RPMI8226 (cell line): ENCODE data around the gene CMKLR1.

Experiments used
- DNase-seq: peaks from one replicate; pipeline ENCODE4 v3.0.0-alpha.2; 2015

CMKLR1 gene

DNA sequence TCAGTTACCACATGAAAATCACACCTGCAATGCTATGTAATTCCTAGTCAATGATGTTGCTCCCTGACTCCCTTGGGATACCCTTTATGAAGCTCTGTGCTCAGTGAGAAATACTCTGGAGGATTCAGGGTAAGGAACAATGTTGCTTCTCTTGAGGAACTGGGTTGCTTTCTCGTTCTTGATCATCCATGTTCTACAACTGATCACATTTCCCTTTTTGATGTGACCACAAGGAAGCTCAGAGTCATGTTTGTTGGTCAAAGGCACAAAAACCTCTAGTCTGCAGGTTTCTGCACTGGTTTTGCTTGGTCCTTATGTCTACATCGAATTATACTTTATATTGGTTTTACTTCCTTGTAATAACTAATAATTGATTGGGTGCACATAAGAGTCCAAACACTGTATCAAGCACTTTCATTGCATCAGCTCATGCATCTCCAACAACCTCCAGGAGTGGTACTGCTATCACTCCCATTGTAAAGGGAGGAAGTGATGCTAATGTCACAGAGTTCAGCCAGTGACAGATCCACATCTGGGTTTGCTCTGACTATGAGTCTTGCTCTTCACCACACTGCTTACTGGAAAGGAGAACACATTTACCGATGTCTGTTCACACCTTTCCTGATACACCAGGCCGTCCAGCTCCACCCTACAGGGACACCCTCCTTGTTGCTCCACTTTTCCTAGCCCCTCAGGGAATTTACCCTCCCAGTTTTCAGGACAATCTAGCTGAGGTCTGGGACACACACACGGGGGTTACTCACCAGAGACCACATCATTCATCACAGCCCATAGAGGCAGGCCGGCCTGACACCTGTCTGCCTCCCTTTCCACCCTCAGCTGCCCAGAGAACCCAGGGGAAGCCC is 41.0 kb downstream of the CMKLR1 start:
- no peak for DNase-seq

DNA sequence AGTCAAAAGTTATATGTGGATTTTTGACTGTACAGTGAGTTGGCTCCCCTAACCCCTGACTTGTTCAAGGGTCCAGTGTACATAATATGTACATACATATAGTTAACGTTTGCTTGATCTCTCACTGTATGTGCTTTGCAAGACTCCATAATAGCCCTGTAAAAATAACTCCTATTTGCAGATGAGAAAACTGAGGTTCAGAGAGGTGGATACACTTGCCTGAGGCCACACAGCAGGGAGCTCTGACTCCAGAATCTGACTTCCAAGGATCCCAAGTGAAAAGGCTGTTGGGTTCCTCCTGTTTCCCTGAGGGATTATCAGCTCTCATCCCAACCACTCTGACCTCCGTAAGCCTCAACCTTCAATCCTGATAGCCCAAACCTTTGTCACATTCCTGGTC is 41.7 kb downstream of the CMKLR1 start:
- no peak for DNase-seq

DNA sequence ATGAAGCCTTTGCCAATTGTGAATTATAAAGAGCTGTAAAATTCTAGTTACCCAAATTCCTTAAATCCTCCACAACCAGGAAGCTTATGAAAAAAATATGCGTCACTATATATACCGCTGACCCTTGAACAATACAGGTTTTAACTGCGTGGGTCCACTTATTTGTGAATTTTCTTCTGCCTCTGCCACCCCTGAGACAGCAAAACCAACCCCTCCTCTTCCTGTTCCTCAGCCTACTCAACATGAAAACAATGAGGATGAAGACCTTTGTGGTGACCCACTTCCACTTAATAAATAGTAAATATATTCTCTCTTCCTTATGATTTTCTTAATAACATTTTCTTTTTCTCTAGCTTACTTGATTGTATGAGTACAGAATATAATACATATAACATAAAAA is 42.2 kb downstream of the CMKLR1 start:
- DNase-seq = no peak

DNA sequence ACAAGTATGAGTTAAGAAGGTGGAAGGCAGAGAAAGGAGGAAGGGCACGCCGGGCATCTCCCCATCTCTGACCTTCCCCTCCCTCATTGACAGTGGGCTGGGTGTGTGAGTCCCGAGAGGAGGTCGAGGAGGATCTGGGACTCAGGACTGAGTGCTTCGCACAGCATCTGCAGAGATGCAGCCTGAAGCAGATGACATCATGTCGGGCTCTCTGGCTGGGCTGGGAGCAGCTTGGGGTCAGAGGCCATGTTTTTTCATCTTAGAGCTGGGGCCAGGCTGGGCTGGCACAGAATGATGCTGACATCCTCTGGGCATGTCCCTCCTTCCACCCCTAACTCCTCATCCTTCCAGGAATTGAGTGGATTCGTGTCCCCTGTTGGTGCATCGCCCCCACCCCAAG is 43.5 kb downstream of the CMKLR1 start:
- DNase-seq = no peak

DNA sequence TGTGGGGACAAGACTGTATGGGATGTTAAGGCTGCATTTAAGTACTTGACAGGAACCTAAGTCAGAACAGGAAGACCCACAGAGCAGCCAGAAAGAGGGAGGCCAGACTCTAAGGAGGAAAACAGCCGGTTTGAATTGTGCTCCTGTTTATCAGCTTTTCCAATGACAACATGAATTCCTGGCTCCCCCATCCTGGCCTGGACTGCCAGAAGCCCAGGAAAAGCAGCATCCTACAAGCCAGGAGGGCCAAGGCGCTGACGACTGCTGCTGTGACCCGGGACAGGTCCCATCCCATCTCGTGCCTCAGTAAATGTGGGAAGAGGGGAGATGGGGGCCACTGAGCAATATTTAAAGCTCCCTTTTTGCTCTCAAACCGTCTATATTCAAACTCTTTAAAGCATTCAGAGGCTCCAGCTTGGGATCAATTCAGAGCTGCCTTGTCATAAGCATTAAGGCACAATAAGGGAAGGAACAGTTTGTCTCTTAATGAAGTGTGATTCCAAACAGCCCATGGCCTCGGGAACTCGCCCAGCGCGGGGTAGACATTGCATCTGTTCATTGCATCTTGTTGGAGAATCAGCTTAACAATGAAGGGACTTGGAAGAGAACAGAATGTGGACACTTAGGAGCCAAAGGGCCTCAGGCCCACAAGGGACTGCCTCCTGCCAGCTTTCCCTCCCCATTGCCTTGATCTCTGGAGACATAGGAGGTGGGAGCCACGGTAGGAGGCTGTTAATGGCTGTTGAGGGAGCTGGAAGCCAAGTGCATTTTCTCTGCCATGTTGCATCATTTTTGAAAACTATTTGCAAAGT is 49.6 kb downstream of the CMKLR1 start:
- no peak for DNase-seq

DNA sequence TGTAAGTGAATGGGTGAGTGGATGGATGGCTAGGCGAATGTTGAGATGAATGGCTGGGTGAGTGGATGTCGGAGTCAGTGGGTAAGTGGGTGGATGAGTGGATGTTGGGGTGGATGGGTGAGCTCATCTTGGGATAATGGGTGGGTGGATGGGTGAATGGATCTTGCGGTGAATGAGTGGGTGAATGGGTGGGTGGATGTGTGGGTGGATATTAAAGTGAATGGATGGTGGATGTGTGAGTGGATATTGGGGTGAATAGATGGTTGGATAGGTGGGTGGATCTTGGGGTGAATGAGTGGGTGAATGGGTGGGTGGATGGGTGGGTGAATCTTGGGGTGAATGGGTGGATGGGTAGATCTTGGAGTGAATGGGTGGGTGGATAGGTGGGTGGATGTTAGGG is 51.9 kb downstream of the CMKLR1 start:
- no peak for DNase-seq

DNA sequence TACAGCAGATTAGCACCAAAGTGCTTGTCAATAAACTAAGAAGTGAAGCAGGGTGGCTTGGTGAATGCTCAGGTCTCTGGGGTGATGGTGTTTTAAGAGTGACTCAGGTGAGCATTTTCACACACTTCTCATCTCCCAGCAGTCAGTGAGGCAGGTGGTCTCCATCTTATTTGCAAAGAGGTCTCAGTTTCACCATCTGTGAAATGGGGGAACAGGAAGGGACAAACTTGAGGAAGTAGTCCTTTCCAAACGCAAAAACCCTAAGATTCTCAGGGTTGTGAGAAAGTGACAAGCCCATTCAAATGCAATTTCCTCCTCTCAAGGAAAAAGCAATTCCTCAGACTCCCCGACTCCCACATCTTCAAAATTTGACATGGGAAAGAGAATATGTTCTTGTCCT is 54.1 kb downstream of the CMKLR1 start:
- DNase-seq = no peak

DNA sequence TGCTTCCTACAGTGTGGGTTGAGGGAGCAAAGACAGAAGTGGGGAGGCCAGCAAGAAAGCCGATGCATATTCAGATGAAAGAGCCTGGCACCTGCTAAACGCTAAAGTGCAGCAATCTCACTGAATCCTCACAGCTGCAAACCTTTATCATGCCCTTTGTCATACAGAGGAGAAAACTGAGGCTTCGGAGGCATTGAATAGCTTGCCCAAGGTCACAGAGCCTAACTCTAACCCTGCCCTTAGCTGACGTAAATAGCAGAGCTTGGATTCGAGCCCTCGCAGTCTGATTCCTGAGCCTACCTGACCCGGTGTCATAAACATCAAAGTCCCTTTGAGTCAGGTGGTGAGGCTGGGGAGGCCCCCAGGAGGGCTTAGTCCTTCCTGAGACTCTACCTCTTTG is 54.9 kb downstream of the CMKLR1 start:
- DNase-seq = no peak

DNA sequence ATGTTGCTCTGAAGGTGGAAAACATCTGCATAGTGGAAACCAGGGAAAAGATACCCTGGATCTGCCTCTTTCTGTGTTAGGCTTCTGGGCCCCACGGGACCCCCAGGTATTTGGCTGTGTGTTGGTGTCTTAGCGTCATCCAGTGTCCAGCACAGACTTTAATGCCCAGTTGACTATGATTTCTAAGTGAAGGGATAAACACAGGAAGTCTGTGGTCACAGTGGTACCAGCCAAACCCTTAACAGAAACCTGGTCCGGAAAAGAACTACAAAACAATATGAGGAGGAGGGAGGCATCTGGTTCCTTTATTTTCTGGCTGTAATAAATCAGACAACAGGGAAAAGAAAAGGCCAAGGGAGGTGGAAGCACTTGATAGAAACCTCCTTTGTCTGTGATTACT is 56.4 kb downstream of the CMKLR1 start:
- DNase-seq = no peak

DNA sequence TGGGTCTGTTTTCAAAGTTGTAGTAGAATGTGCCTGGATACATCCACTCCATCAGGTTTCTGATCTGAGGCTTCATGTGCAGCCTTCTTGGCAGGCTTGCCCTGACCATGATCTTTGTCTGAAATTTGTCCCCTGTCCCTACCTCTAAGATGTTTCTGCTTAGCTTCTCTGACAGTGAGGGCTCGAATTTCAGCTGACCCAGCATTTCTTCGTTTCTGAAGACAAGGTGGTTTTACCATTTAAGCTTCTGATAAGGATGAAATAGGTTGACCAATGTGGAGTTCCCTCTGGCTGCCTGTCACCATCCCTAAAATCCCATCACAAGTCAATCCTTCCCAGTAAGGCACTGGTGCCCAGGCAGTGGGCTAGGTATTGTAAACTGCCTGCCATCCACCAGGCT is 57.0 kb downstream of the CMKLR1 start:
- DNase-seq = no peak

DNA sequence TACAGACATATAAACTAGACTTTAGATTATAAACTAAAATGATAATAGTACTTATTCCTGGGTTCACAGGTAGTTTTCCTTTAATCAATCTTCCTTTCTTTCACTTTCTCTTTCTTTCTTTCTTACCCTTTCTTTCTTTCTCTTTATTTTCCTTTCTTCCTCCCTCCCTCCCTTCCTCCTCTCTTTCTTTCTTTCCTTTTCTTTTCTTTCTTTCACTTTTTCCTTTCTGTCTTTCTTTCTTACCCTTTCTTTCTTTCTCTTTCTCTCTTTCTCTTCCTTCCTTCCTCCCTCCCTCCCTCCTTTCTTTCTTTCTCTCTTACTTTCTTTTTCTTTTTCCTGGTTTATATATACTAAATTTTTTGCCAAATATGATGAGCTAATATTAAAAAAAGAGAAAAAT is 61.5 kb downstream of the CMKLR1 start:
- DNase-seq = no peak

DNA sequence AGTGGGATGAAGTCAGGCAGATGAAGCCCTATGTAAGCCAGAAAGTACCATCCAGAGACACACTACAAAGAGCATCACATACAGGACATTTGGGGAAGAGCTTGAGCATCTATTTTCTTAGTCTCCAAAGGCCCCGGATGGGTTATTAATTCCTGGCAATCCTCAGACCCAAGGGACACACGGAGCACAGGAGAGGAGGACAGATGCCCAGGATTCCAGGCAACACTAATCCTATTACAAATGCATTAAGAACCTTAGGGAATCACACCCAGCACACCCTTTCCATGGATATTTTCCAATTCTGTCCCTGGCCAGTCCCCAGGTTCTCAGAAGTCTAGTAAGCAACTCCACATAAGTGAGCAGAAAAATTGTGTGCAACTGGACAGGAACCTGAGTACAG is 65.9 kb downstream of the CMKLR1 start:
- no peak for DNase-seq

DNA sequence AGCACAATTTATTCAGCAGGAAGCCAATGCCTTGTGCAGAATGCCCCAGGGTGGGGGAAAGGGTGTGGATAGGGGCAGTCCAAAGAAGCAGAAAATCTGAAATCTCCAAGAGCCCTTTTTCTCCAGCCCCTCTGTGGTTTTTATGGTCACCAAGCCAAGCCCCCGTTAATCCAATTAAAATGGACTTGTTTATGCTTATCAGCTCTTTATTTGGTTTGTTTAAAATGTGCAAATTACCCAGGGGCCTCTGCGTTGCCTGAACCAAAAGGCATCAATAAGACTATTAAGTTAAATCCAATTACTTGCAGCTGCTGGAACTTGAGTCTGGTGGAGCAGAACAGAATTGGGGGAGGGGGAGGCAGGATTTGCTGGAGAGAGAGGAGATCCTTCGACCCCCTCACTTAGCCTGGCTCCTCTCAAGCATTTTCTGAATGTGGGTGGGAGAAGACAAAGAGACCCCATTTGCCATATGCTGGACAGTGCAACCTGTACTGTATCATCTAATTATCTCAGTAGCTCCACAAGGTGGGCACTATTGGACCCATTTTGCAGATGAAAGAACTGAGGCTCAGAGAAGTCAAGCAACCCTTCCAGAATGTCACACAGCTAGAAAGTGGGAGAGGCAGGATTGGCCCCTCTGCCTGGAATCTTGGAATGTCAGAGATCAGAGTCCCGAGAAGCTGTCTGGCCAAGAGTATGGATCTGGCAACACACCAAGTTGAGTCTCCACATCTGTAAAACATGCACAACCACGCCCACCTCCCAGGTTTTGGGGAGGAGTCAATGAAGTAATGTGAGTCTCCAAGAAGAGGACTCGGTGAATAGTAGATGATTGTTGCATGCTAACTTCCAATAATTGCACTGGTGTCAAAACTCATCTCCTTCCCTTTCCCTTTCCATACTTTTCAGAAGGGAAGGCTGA is 66.9 kb downstream of the CMKLR1 start:
- no peak for DNase-seq

DNA sequence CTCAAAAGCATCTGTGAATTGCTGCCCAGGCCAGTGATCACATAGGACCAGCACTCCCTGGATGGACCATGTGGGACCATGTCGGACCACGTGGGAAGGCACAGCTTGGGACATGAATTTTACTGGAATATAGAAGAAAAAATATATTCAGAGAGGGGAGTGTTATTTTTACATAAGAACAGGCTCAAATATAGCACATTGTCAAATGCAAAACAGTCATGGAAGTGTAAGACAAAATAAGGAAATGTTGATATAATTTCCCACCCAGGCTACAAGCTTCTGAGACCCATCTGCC is 68.3 kb downstream of the CMKLR1 start:
- DNase-seq = no peak

DNA sequence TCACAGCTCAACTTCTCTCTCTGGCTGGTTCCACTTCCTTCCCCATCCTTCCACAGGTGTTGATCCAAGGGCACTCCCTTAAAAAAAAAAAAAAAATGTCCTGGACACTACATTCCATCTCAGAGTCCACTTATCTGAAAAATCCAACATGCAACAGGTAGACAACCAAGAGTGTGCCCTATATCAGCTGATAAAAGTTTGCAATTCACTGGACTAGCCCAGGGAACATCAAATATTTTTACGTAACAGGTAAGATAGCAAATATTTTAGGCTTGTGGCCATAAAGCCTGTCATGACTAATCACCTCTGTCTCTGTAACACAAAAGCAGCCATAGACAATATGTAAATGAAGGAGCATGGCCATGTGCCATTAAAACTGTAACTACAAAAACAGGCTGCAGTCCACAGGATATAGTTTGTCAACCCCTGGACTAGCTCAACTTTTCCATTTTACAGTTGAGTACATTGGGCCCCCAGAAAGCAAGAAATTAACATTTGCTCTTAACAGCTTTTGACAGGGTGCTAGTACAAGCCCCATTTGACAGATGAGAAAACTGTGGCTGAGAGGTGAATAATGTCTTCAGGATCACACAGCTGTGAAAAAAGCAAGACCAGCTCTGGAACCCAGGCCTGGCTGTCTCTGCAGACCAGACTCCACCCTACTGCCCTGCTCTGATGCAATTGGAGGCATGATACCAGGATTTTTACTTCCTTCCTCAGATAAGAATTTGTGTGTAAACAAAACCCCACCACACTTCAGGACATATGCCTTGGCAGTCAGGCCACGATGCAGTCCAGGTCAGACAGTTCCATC is 68.9 kb downstream of the CMKLR1 start:
- DNase-seq = no peak

DNA sequence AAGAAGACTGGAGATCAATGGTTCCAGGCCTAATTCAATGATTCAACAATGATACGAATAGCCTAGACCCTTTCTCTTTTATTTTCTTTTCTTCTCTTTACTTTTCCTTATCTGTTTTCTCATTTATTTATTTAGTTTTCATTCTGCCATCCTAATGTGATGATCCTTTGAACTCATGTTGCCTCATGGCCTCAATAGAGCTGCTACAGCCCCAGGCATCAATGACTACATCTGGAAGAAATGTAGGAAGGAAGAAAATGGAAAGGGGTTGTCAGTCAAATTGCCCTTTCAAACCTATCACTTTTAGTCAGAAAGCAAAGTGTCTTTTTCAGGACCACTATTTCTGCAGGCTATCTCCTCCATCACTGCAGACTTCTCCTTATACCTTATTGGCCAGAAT is 69.9 kb downstream of the CMKLR1 start:
- no peak for DNase-seq

DNA sequence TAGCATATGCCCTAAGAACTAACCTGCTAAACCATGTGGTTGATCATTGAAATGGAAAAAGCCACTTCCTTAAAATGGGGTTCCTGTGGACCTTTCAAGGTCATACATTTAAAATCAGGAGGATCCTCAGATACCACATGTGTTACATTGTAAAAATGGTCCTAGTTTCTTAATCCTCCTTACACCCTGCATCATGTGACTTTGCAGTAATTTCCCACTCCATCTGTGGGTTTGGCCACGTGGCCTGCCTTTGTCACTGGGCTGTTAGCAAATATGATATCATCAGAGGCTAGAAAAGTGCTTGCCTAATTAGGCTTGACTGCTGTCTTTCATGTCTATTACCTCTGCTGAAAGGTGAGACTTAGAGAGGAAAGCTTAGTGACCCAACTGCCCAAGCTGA is 70.7 kb downstream of the CMKLR1 start:
- no peak for DNase-seq

DNA sequence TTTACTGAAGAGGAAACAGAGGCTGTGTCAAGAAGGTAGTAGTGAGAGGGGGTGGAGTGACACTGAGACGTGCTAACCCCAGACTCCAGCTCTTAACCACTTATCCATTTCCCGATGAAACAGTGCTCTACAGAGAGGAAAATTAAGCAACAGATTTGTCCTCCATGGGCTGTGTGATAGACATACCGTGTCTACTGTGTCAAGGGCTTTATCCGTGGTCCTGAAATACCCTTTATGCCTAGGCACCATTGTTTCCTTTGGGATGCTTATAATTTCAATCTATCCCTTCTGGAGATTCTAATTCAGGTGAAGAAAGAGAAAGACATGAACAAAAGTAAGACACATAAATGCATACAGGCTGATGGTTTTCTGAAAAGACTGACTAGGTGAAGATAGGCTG is 71.7 kb downstream of the CMKLR1 start:
- DNase-seq = no peak

DNA sequence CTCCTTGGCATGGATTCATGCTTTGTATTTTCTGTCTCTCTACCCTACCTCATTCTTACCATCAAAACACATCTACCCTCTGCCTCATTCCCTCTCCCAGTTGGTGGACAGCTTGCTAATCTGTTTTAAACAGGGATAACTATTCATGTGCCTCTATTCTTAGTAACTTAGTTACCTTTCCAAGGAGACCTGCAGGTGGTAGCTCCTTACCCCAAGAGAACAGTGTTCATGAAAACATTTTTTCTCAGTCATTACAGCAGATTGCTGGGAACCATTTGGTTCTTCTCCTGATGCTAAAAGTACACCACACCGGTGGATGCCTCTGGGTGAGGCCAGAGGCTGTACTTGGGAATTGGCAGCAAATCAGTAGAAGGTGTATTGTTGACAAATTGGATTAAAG is 73.0 kb downstream of the CMKLR1 start:
- DNase-seq = no peak

DNA sequence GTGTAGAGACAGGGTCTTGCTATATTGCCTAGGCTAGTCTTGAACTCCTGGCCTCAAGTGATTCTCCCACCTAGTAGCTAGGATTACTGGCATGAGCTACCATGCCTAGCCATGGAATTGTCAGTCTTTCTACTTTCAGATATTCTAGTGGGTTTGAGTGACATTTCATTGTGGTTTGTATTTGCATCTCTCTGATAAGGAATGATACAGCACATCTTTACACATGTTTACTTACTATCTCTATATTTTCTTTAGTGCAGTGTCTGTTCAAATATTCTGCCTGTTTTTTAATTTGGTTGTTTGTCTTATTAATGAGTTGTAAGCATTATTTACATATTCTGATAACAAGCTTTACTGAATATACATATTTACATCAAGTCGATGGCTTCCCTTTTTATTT is 73.6 kb downstream of the CMKLR1 start:
- no peak for DNase-seq

DNA sequence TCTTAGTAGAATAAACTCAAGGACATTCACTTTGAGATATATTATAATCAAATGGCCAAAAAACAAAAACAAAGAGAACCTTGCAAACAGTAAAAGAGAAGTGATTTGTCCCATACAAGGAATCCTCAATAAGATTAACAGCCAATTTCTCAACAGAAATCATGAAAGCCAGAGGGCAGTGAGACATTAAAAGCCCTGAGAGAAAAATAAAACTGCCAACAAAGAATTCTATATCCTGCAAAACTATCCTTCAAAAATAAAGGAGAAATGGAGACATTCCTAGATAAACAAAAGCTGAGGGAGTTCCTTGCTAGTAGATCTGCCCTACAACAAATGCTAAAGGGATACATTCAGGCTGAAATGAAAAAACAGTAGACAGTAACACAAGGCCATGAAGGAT is 78.1 kb downstream of the CMKLR1 start:
- DNase-seq = no peak

DNA sequence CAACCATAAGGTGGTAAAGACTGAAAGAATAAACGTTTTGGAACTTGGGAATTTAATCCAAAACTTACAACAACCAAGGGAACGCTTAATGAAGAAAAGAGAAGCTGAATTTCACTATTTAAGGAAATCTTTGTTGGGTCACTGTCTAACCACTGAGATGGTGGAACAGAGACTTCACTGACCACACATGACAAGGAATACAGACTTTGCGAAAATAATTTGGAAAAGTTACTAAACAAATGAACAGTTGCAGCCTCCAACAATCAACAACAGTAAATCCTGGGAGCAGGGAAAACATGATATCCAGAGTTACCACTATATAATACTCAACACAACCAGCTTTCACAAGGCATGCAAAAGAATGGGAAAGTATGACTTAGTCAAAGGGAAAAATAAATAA is 79.1 kb downstream of the CMKLR1 start:
- no peak for DNase-seq
